ENCODE data around the gene MIDN.

DNA sequence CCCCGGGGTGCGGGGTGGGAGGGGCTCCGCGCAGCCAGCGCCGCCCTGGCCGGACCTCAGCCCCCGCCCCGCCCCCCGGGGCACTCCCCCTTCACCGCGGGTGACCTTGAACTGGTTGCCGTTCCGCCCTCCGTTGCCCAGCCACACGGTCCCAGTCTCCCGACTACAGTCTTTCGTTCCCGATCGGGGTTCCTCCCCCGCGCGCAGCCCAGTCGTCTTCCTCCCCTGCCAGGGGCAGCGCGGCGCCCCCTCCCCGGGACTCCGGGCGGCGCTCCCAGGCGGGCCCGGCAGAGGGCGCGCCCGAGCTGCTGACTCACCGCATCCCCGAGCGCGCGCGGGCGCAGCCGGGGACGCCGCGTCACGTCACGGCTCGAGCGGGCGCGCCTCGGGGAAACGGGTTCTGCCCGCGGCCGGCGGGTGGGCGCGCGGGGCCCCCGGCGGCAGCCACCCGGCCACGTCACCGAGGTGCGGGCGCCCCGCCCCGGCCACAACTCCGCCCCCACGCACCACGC is 459 bp downstream of the MIDN start:
- peak; percentile 79 for TF ChIP-seq CTCF (IDR thresholded peaks at IDR 0.05; ENCODE audit: poor library complexity)
- no peak for TF ChIP-seq EZH2phosphoT487 (IDR thresholded peaks at IDR 0.05; ENCODE audit: low read depth, severe bottlenecking, unreplicated experiment)

Data from hepatocyte (in vitro differentiated cells).